Mesothelial cell of epicardium (in vitro differentiated cells): ENCODE measurements around the gene NT5DC1. TPM values are rescaled to one million over a fixed set of nuclear protein-coding genes. Genes with fewer than 3 reads are reported as not detected.
A peak's percentile ranks its signal among the peaks of the same experiment; 100 is the strongest.

Experiments used
- DNase-seq, 2 experiments: peaks; one replicate each; pipeline ENCODE4 v3.0.0; 2021; ENCODE audit warnings: low spot score in 2 of 2; ENCODE audit not compliant: unreplicated experiment in 2 of 2
- H3K27ac Mint-ChIP-seq: 2 replicates; pipeline ENCODE4 v1.8.0; 2021; ENCODE audit warnings: mixed read lengths
- H3K27me3 Mint-ChIP-seq: 2 replicates; pipeline ENCODE4 v1.8.0; 2021; ENCODE audit warnings: low read depth, mixed read lengths
- H3K36me3 Mint-ChIP-seq: 2 replicates; pipeline ENCODE4 v1.8.0; 2021; ENCODE audit warnings: mixed read lengths
- H3K4me1 Mint-ChIP-seq: 2 replicates; pipeline ENCODE4 v1.8.0; 2021; ENCODE audit warnings: mixed read lengths
- H3K4me3 Mint-ChIP-seq: 2 replicates; pipeline ENCODE4 v1.8.0; 2021; ENCODE audit warnings: mild to moderate bottlenecking, moderate library complexity, mixed read lengths
- H3K9me3 Mint-ChIP-seq: 2 replicates; pipeline ENCODE4 v1.8.0; 2021; ENCODE audit warnings: mixed read lengths
- total RNA-seq: library from RNA; stranded (reverse); gene quantifications from 3 replicates; pipeline ENCODE4 v1.2.1, GENCODE V29; 2021
- TF ChIP-seq, protein P1 (sequence below): fragments of 200-600 bp; sonication (generic); IDR thresholded peaks from one replicate; pipeline ENCODE4 v1.5.0; 2021; ENCODE audit warnings: antibody characterized with exemption; ENCODE audit not compliant: unreplicated experiment

The NT5DC1 gene
- total RNA-seq, 1 donor from 2014 or later, result 34.5 TPM

GRCh38 chr6:116251568-116252384 lies 151.1 kb downstream of the NT5DC1 start:
- TF ChIP-seq, protein P1, sequence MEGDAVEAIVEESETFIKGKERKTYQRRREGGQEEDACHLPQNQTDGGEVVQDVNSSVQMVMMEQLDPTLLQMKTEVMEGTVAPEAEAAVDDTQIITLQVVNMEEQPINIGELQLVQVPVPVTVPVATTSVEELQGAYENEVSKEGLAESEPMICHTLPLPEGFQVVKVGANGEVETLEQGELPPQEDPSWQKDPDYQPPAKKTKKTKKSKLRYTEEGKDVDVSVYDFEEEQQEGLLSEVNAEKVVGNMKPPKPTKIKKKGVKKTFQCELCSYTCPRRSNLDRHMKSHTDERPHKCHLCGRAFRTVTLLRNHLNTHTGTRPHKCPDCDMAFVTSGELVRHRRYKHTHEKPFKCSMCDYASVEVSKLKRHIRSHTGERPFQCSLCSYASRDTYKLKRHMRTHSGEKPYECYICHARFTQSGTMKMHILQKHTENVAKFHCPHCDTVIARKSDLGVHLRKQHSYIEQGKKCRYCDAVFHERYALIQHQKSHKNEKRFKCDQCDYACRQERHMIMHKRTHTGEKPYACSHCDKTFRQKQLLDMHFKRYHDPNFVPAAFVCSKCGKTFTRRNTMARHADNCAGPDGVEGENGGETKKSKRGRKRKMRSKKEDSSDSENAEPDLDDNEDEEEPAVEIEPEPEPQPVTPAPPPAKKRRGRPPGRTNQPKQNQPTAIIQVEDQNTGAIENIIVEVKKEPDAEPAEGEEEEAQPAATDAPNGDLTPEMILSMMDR, result no peak
- DNase-seq, result no peak
- Mint-ChIP-seq H3K4me3 (no peak overlapping the region), H3K36me3 (peaks cover 1% of the 10 kb centered on the region), H3K9me3 (no peaks in the 10 kb centered on the region), H3K27me3 (no peaks in the 10 kb centered on the region), H3K27ac (peak overlapping the region; percentile 88), H3K4me1 (peaks cover 34% of the 10 kb centered on the region)

DNA sequence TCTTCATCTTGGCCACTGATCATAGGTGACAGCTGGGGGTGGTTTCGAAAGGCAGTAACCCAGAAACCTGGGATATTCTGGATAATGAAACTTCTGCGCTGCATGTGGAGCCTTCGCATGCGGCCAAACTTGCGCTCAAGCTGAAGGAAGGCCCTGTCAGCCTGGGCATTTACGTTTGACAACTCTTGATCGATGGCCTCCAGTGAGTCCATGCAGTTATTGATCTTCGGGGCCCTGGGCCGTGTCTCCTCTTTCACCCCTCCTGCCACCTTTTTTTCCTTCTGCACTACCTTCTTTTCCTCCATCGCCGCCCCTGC lies 152.5 kb downstream of the NT5DC1 start:
- Mint-ChIP-seq H3K4me3 (no peak overlapping the region), H3K27me3 (no peaks in the 10 kb centered on the region), H3K4me1 (peaks cover 34% of the 10 kb centered on the region), H3K36me3 (peaks cover 1% of the 10 kb centered on the region), H3K9me3 (no peaks in the 10 kb centered on the region), H3K27ac (no peak overlapping the region)
- TF ChIP-seq, protein P1, result no peak
- DNase-seq, result no peak

- H3K27ac Mint-ChIP-seq, result no peak within 1 kb of the TSS
- TF ChIP-seq, protein P1, result no peak
- DNase-seq, result peak; percentile 87 to 91
- peaks cover 31% of the 10 kb centered on the region for H3K4me1 Mint-ChIP-seq
- no peaks in the 10 kb centered on the region for H3K27me3 Mint-ChIP-seq
- H3K36me3 Mint-ChIP-seq, result peaks cover under 1% of the 10 kb centered on the region
- no peaks in the 10 kb centered on the region for H3K9me3 Mint-ChIP-seq
- no peak within 1 kb of the TSS for H3K4me3 Mint-ChIP-seq
Measured at GRCh38 chr6:116253505-116254296, 153.0 kb downstream of the NT5DC1 start, which contains the start of gene TSPYL4. Gene TSPYL4 (minus strand): TSS chr6:116254075. CDS start chr6:116254008, 67 bp downstream.

DNA sequence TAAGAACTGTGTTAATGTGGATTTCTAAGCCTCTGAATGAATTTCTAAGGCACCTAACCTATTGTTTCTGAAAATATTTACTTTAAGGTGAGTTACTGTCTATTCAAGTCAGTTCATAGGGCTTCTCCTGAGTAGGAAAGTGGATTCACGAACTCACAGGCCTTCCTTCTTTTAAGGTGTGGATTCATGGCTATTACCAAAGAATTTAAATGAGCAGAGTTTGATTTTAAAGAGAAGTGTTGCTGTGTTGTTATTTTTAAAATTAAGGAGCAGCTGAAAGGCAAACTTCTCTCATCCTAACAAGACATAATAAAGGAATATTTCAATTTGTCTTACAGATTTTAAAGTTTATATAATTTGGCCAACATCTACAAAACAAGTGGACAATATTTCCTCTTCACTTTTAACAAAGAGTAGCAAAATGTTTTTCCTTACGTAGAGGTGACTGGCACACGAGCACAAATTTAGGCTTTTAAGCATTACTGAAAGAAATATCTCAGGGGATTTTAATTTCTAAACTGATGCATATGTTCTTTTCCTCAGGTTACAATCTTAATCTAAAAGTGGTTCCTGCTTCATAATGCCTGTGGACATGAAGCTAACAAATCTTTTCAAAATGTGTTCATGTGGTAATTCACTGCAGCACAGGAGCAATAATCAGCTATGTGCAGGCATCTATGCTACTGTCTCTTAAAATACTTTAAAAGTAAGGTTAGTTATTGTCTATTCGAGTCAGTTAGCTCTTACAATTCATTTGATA lies 153.8 kb downstream of the NT5DC1 start:
- Mint-ChIP-seq H3K9me3 (no peaks in the 10 kb centered on the region), H3K27ac (no peak overlapping the region), H3K4me3 (no peak overlapping the region), H3K36me3 (peaks cover 7% of the 10 kb centered on the region), H3K4me1 (peaks cover 27% of the 10 kb centered on the region), H3K27me3 (no peaks in the 10 kb centered on the region)
- TF ChIP-seq, protein P1, result no peak
- DNase-seq, result no peak

- no peak for DNase-seq
- Mint-ChIP-seq H3K9me3 (no peaks in the 10 kb centered on the region), H3K27me3 (no peaks in the 10 kb centered on the region), H3K4me1 (peaks cover 22% of the 10 kb centered on the region), H3K4me3 (no peak overlapping the region), H3K27ac (no peak overlapping the region), H3K36me3 (peaks cover 16% of the 10 kb centered on the region)
- TF ChIP-seq, protein P1, result no peak
Measured at GRCh38 chr6:116255246-116255800, 154.7 kb downstream of the NT5DC1 start.
